ENCODE data around the gene CNBP. TPM values are rescaled to one million over a fixed set of nuclear protein-coding genes. Genes with fewer than 3 reads are reported as not detected.
A peak's percentile ranks its signal among the peaks of the same experiment; 100 is the strongest.
"Not testable (repeated sequence)": the region's sequence is repeated elsewhere in the genome, so short reads cannot be mapped to it uniquely, and the experiment has no call there.

CNBP gene
- total RNA-seq, 6 experiments from 2014 or later = 229 to 242 (median 240) TPM

DNA sequence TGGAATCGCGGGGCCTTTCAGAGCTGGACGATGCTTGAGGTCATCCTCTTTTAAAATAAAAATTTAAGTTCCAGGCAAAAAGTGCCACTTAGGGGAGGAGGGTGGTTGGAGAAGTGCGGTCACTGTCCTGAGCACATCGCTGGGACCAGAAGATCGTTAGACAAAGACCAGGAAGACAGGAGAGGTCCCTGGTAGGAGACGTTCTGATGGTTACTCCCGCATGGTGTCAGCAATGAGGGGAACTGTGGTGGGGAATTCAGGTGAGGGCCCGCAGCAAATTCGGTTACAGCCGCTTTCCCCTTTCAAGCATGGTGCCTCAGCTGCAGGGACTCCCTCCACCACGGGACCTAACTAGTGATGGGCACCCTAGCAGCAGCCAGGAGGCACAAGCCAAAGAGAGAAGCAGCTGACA is 21.8 kb downstream of the CNBP start:
- H3K4me3 Mint-ChIP-seq = peak overlapping the region; percentile 100
- H3K27ac Mint-ChIP-seq = peak overlapping the region; percentile 100
- H3K4me1 Mint-ChIP-seq (ENCODE audit: low read depth) = peaks cover 35% of the 10 kb centered on the region
- TF ChIP-seq CTCF (IDR thresholded peaks at IDR 0.05) = peak; percentile 3
- DNase-seq = peak; percentile 40
- peaks cover 6% of the 10 kb centered on the region for H3K27me3 Mint-ChIP-seq (ENCODE audit: insufficient read depth)
- H3K9me3 Mint-ChIP-seq = no peaks in the 10 kb centered on the region
- H3K36me3 Mint-ChIP-seq (ENCODE audit: low read depth) = no peaks in the 10 kb centered on the region; the same call in 1 of the 2 replicates

DNA sequence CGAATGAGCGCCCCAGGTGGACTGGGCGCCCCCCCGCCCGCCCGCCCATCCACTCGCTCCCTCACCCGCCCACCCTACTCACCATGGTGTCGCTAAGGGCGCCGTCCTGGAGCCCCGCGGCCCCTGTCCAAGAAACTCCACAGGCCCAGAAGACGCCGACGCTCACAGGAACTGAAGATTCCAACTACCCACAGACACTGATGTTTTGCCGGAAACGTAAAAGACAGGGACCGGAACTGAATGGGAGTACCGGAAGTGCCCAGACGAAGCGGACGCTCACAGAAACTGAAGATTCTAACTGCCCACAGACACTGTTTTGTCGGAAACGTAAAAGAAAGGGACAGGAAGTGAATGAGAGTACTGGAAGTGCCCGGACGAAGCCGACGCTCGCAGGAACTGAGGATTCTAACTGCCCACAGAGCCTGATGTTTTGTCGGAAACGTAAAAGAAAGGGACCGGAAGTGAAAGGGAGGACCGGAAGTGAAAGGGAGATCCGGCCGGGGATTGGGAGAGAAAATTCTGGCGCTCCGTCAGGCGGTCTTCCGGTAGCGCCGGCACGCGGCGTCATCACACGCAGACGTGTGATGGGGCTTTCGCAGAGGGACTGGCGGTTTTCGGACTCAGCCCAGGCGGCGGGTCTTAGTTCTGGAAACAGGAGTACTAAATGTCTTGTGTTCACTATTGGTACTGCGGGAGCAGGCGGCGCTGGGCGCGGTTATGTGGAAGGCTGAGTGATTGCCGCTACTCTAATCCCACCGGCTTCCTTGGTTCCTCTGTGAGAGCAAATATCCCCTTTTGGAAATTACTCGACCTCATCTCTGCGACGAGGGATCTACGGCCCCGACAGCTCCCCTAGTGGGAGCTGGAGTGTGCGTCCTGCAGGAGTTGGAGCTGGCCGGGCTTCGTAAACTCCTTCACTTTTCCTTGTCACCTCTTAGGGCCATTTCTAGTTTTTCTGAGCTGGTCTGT is 22.5 kb downstream of the CNBP start, which contains the start of gene ISY1:
ISY1 (minus strand) TSS at position 173 of the 969 bp plus-strand sequence; CDS start at position 85, 88 bp downstream.
- peak within 1 kb of the TSS; percentile 100 for H3K27ac Mint-ChIP-seq
- no peaks in the 10 kb centered on the region for H3K9me3 Mint-ChIP-seq
- peaks cover 35% of the 10 kb centered on the region for H3K4me1 Mint-ChIP-seq (ENCODE audit: low read depth)
- peaks cover 4% of the 10 kb centered on the region for H3K36me3 Mint-ChIP-seq (ENCODE audit: low read depth)
- peak; percentile 93 for DNase-seq
- peak within 1 kb of the TSS; percentile 100 for H3K4me3 Mint-ChIP-seq
- H3K27me3 Mint-ChIP-seq (ENCODE audit: insufficient read depth) = peaks cover 6% of the 10 kb centered on the region
- TF ChIP-seq CTCF (IDR thresholded peaks at IDR 0.05) = peak; percentile 89

GRCh38 chr3:129144786-129145185 is 38.9 kb downstream of the CNBP start:
- TF ChIP-seq CTCF (IDR thresholded peaks at IDR 0.05) = no peak
- Mint-ChIP-seq H3K4me3 (no peak overlapping the region), H3K27me3 (ENCODE audit: insufficient read depth) (no peaks in the 10 kb centered on the region), H3K4me1 (ENCODE audit: low read depth) (no peaks in the 10 kb centered on the region), H3K27ac (no peak overlapping the region), H3K36me3 (ENCODE audit: low read depth) (peaks cover 12% of the 10 kb centered on the region), H3K9me3 (no peaks in the 10 kb centered on the region)
- DNase-seq = no peak

DNA sequence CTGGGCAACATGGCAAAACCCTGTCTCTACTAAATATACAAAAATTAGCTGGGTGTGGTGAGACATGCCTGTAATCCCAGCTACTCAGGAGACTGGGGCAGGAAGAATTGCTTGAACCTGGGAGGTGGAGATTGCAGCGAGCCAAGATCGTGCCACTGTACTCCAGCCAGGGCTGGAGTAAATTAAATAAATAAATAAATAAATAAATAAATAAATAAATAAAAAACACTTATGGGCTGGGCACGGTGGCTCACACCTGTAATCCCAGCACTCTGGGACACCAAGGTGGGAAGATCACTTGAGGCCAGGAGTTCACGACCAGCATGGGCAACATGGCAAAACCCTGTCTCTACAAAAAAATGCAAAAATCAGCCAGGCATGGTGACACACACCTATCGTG is 42.7 kb downstream of the CNBP start:
- not testable (repeated sequence) for H3K27ac Mint-ChIP-seq; H3K4me3 Mint-ChIP-seq; H3K9me3 Mint-ChIP-seq; H3K27me3 Mint-ChIP-seq (ENCODE audit: insufficient read depth); H3K4me1 Mint-ChIP-seq (ENCODE audit: low read depth); H3K36me3 Mint-ChIP-seq (ENCODE audit: low read depth); DNase-seq

- DNase-seq = no peak
- H3K9me3 Mint-ChIP-seq = no peaks in the 10 kb centered on the region
- no peaks in the 10 kb centered on the region for H3K36me3 Mint-ChIP-seq (ENCODE audit: low read depth)
- no peaks in the 10 kb centered on the region for H3K4me1 Mint-ChIP-seq (ENCODE audit: low read depth)
- no peak overlapping the region for H3K27ac Mint-ChIP-seq
- no peak for TF ChIP-seq CTCF (IDR thresholded peaks at IDR 0.05)
- H3K4me3 Mint-ChIP-seq = no peak overlapping the region
- no peaks in the 10 kb centered on the region for H3K27me3 Mint-ChIP-seq (ENCODE audit: insufficient read depth)
Measured at GRCh38 chr3:129139911-129140310, 43.8 kb downstream of the CNBP start.

GRCh38 chr3:129136275-129136674 is 47.4 kb downstream of the CNBP start:
- H3K36me3 Mint-ChIP-seq (ENCODE audit: low read depth) = peaks cover 17% of the 10 kb centered on the region
- H3K4me1 Mint-ChIP-seq (ENCODE audit: low read depth); H3K9me3 Mint-ChIP-seq; H3K27me3 Mint-ChIP-seq (ENCODE audit: insufficient read depth); H3K27ac Mint-ChIP-seq; DNase-seq; H3K4me3 Mint-ChIP-seq: not testable (repeated sequence)
